Stromal cell of bone marrow (primary cell): ENCODE results near the gene UGT1A10.
"Not testable (repeated sequence)": the region's sequence is repeated elsewhere in the genome, so short reads cannot be mapped to it uniquely, and the experiment has no call there.

Experiments
- DNase-seq: peaks from one replicate; pipeline ENCODE4 v3.0.0-alpha.2; 2012; ENCODE audit warnings: low read depth

Gene UGT1A10

GRCh38 chr2:233636306-233636705, at the start of gene UGT1A10:
UGT1A10 (plus strand) TSS chr2:233636448; CDS start chr2:233636523, 75 bp downstream.
- not testable (repeated sequence) for DNase-seq

DNA sequence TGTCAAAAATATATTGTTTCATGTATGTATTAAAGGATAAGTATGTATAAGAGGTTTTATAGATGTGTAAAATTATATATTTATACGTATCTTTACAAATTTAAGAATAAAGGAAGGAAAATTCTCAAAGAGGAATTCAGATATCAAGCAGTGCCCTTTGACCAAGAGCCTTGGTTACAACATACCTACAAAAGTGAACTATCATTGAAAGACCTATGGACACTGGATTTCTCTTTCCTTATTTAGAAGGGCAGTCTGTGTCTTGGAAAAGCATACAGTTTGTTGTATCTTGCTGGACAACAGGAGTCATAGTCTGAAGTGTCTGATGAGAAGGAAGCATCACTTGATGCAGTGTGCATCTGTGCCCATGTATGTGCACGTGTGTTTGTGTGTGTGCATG, 47.8 kb upstream of the UGT1A10 start:
- no peak for DNase-seq

- DNase-seq, result not testable (repeated sequence)
These were observed 43.5 kb upstream of the UGT1A10 start for GRCh38 chr2:233592706-233593105.

GRCh38 chr2:233593201-233593600, 43.0 kb upstream of the UGT1A10 start:
- DNase-seq, result no peak

DNA sequence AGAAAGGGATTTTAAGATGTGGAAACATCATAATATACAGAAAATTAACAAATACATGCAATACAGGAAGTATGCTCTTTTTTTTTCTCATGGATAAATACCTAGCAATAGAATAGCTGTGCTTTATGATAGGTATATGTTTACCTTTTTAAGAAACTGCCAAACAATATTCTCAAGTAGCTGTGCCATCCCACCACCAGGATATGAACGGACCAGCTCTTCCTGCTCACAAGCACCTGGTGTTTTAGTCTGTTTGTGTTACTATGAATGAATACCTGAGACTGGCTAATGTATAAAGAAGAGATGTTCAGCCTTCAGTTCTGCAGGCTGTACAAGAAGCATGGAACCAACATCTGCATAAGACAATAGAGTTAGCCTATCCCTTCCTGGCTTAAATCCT, 38.7 kb upstream of the UGT1A10 start:
- no peak for DNase-seq

DNA sequence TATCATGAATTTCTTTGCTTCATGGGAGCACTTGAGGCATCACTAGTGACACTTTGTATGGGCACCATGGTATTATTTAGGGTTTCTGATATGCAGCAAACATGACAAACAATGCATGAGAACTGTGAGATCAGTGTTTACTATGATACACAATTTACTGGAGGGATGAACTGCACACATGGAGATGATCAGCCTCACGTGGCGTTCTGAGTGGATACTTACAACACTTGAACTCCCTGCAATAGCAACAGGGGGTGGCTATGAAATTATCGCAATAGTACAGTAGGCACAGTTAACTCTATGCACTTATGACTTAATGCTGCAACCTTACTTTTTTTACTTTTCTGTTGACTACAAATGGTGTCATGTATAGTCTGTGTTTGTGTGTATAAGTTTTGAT, 37.3 kb upstream of the UGT1A10 start:
- DNase-seq, result no peak

DNA sequence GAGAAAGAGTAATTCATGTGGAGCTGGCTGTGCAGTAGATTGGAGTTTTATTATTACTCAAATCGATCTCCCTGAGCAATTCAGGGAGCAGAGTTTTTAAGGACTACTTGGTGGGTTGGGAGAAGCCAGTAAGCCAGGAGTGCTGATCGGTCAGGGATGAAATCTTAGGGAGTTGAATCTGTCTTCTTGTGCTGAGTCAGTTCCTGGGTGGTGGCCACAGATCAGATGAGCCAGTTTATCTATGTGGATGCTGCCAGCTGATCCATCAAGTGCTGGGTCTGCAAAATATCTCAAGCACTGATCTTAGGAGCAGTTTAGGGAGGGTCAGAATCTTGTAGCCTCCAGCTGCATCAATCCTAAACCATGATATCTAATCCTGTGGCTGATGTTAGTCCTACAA, 35.9 kb upstream of the UGT1A10 start:
- DNase-seq, result no peak

- DNase-seq, result no peak
These were observed 34.2 kb upstream of the UGT1A10 start for GRCh38 chr2:233602076-233602475.

GRCh38 chr2:233603520-233603919, 32.7 kb upstream of the UGT1A10 start:
- no peak for DNase-seq

GRCh38 chr2:233604826-233605225, 31.4 kb upstream of the UGT1A10 start:
- no peak for DNase-seq

DNA sequence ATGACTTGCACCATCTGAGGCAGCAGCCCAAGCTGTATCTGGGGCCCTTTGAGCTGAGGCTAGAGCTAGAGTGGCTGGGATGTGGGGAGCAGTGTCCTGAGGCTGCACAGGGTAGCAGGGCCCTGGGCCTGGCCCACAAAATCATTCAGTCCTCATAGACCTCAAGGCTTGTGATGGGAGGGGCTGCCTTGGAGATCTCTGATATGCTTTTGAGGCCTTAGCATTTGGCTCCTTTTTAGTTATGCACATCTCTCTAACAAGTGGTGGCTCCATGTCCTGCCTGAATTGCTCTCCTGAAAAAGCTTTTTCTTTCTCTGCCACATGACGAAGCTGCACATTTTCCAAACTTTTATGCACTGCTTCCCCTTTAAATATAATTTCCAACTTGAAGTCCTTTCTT, 30.6 kb upstream of the UGT1A10 start:
- DNase-seq, result no peak

DNA sequence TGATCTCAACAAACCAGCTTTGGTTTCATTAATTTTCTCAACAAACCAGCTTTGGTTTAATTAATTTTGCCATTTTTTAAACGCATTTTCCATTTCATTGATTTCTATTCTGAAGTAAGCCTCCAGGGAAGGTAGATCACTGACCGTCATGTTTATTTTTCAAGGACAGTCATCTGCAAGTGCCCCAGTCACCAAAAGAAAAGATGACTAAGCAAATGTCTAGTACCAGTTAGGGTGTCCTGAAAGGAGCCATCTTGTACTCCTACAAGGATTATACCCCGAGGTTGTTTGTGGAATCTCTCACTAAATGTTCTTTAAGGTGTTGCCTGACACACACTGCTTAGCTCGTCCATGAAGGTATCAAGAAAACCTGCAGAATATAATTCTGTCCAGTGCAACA, 25.0 kb upstream of the UGT1A10 start:
- no peak for DNase-seq

DNA sequence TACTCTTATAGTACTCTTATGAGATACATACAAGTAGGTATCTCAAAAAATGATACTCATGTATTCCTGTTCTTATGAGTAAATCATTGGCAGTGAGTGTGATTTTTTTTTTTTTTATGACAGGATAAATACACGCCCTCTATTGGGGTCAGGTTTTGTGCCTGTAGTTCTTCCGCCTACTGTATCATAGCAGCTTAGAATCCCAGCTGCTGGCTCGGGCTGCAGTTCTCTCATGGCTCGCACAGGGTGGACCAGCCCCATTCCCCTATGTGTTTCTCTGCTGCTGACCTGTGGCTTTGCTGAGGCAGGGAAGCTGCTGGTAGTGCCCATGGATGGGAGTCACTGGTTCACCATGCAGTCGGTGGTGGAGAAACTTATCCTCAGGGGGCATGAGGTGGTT, 18.8 kb upstream of the UGT1A10 start, which contains the start of gene UGT1A8:
Gene UGT1A8 (plus strand): TSS at position 158 of the 400 bp plus-strand sequence. CDS start 75 bp downstream, at position 233.
- not testable (repeated sequence) for DNase-seq

- DNase-seq, result no peak
These were observed 16.0 kb upstream of the UGT1A10 start for GRCh38 chr2:233620204-233620603.

DNA sequence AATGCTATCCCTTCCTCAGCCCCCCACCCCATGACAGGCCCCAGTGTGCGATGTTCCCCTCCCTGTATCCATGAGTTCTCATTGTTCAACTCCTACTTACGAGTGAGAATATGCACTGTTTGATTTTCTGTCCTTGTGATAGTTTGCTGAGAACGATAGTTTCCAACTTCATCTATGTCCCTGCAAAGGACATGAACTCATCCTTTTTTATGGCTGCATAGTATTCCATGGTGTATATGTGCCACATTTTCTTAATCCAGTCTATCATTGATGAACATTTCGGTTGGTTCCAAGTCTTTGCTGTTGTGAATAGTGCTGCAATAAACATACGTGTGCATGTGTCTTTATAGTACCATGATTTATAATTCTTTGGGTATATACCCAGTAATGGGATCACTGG, 14.4 kb upstream of the UGT1A10 start:
- DNase-seq, result not testable (repeated sequence)

- DNase-seq, result no peak
These were observed 8.8 kb upstream of the UGT1A10 start for GRCh38 chr2:233627331-233628025.

- no peak for DNase-seq
These were observed 2.6 kb downstream of the UGT1A10 start for GRCh38 chr2:233638836-233639235.

GRCh38 chr2:233639860-233640259, 3.6 kb downstream of the UGT1A10 start:
- DNase-seq, result no peak

DNA sequence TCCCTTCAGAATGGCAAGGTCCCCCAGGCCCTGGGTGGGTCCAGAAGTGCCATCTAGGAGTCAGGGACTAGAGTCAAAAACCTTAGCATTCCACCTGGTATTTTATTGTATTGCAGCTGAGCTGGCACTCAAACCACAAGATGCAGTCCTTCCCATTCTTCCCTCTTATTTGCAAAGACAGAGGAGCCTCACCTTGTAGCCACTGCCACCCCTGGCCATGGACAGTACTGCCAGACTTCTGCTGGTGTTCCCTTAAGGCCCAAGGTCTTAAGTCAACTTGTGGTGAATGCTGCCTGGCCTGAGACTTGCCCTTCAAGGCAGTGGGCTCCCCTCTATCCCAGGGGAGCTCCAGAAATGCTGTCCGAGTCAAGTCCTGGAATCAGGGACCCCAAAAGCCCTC, 6.9 kb downstream of the UGT1A10 start:
- DNase-seq, result no peak

GRCh38 chr2:233646033-233646432, 9.8 kb downstream of the UGT1A10 start:
- not testable (repeated sequence) for DNase-seq

- no peak for DNase-seq
These were observed 14.7 kb downstream of the UGT1A10 start for GRCh38 chr2:233650981-233651380.

- DNase-seq, result no peak
These were observed 15.2 kb downstream of the UGT1A10 start for GRCh38 chr2:233651430-233651829.

DNA sequence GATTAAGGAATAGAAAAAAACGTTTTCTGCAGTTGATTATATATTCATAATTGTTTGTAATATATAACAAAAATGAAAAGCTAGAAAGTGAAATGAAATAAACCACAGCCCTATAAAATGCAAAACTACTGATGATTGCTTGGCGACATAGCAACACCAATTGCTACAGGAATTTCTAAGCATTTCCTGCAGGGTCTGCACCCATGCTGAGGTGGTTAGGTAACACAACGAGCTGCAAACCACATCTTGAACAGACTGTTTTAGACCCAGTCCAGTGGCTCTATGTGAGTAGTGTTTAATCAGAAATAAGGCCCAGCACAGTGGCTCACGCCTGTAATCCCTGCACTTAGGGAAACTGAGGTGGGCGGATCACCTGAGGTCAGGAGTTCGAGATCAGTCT, 18.3 kb downstream of the UGT1A10 start:
- DNase-seq, result no peak

DNA sequence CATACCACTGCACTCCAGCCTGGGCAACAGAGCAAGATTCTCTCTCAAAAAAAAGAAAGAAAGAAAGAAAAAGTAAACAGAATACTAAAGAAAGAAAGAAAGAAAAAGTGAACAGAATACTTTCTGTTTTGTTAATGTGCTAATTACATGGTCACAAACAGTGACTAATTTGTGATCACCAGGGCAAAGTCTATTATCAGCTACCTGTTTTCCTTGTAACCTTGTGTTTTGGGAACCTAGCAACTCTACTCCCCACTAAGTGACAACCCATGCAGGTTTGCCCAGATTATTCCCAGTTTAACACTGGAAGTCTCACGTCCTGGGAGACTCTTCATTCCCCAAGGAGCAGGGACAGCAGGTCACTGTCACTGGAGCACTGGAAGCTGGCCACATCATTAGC, 18.8 kb downstream of the UGT1A10 start:
- no peak for DNase-seq
